SK-N-SH treated with all-trans-retinoic acid at 6 μM for 48 hours (cell line): Measurements from ENCODE around the gene KIF3B.
A peak's percentile ranks its signal among the peaks of the same experiment; 100 is the strongest.

Source experiments
- ATAC-seq: fragments of 200-7000 bp; cut with Tn5 transposase; 3 replicates; pipeline ENCODE4 v1.9.1; 2020; ENCODE audit warnings: mild to moderate bottlenecking, moderate library complexity
- ARNTL ChIP-seq: fragments of 450-650 bp; formaldehyde crosslinking; IDR thresholded peaks from 2 replicates; pipeline ENCODE4 v1.5.0; 2020; ENCODE audit warnings: low read depth, mild to moderate bottlenecking, moderate library complexity, borderline replicate concordance
- CREB5 ChIP-seq: fragments of 250-450 bp; sonication (Bioruptor Pico); IDR thresholded peaks from 2 replicates; pipeline ENCODE4 v1.5.1; 2020; ENCODE audit warnings: low read depth, mild to moderate bottlenecking, moderate library complexity
- GLIS3 ChIP-seq: fragments of 250-450 bp; sonication (Bioruptor Pico); IDR thresholded peaks from 2 replicates; pipeline ENCODE4 v1.5.0; 2020; ENCODE audit warnings: mild to moderate bottlenecking, moderate library complexity
- ISL1 ChIP-seq: fragments of 250-450 bp; sonication (Bioruptor Pico); IDR thresholded peaks from 2 replicates; pipeline ENCODE4 v2.1.2; 2022; ENCODE audit warnings: mild to moderate bottlenecking, moderate library complexity
- OSR1 ChIP-seq: fragments of 250-450 bp; sonication (Bioruptor Pico); IDR thresholded peaks from 2 replicates; pipeline ENCODE4 v1.8.0; 2022; ENCODE audit warnings: moderate library complexity, mild to moderate bottlenecking, inconsistent platforms
- PATZ1 ChIP-seq: fragments of 250-450 bp; sonication (Bioruptor Pico); IDR thresholded peaks from 2 replicates; pipeline ENCODE4 v1.8.0; 2020; ENCODE audit warnings: mild to moderate bottlenecking, moderate library complexity, borderline replicate concordance
- POU6F1 ChIP-seq: fragments of 250-450 bp; sonication (Bioruptor Pico); IDR thresholded peaks from 2 replicates; pipeline ENCODE4 v1.8.0; 2021; ENCODE audit warnings: low read depth, mild to moderate bottlenecking, moderate library complexity, borderline replicate concordance
- PPARA ChIP-seq: fragments of 250-450 bp; sonication (Bioruptor Pico); IDR thresholded peaks from 2 replicates; pipeline ENCODE4 v1.5.0; 2020; ENCODE audit warnings: mild to moderate bottlenecking, borderline replicate concordance
- RARB ChIP-seq: fragments of 250-450 bp; sonication (Bioruptor Pico); IDR thresholded peaks from 2 replicates; pipeline ENCODE4 v1.8.0; 2021; ENCODE audit warnings: mild to moderate bottlenecking, moderate library complexity
- TCF4 ChIP-seq: fragments of 250-450 bp; sonication (Bioruptor Pico); IDR thresholded peaks from 2 replicates; pipeline ENCODE4 v1.8.0; 2021; ENCODE audit warnings: mild to moderate bottlenecking, moderate library complexity, borderline replicate concordance
- TOX ChIP-seq: fragments of 250-450 bp; sonication (Bioruptor Pico); IDR thresholded peaks from 2 replicates; pipeline ENCODE4 v1.8.0; 2021; ENCODE audit warnings: mild to moderate bottlenecking, moderate library complexity, borderline replicate concordance
- TSHZ2 ChIP-seq: fragments of 250-450 bp; sonication (Bioruptor Pico); IDR thresholded peaks from 2 replicates; pipeline ENCODE4 v1.5.0; 2020; ENCODE audit warnings: mild to moderate bottlenecking, moderate library complexity
- ZFP3 ChIP-seq: fragments of 250-450 bp; sonication (Bioruptor Pico); IDR thresholded peaks from 2 replicates; pipeline ENCODE4 v1.5.0; 2020; ENCODE audit warnings: mild to moderate bottlenecking, moderate library complexity
- ZNF70 ChIP-seq: fragments of 450-650 bp; formaldehyde crosslinking; IDR thresholded peaks from 2 replicates; pipeline ENCODE4 v1.5.0; 2020; ENCODE audit warnings: mild to moderate bottlenecking, moderate library complexity

Gene KIF3B

GRCh38 chr20:32277361-32278198 is at the start of gene KIF3B:
TSS of gene KIF3B (plus strand) at chr20:32277651. CDS start at chr20:32309778, 32,127 bp downstream.
- ATAC-seq = peak; percentile 96
- TF ChIP-seq CREB5 = no peak
- TF ChIP-seq ARNTL (CRISPR knock-in tag) = no peak
- TF ChIP-seq RARB (CRISPR knock-in tag) = no peak
- no peak for TF ChIP-seq GLIS3
- no peak for TF ChIP-seq TCF4 (CRISPR knock-in tag)
- TF ChIP-seq ZNF70 (CRISPR knock-in tag) = no peak
- TF ChIP-seq PATZ1 (CRISPR knock-in tag) = peak; percentile 70; the same call in 1 of the 2 replicates
- no peak for TF ChIP-seq OSR1 (CRISPR knock-in tag)
- TF ChIP-seq TSHZ2 (CRISPR knock-in tag) = no peak
- TF ChIP-seq ZFP3 (CRISPR knock-in tag) = peak; percentile 88

- no peak for TF ChIP-seq TSHZ2 (CRISPR knock-in tag)
- no peak for TF ChIP-seq TCF4 (CRISPR knock-in tag)
- TF ChIP-seq ARNTL (CRISPR knock-in tag) = no peak
- no peak for TF ChIP-seq POU6F1 (CRISPR knock-in tag)
- TF ChIP-seq ZFP3 (CRISPR knock-in tag) = no peak
- no peak for TF ChIP-seq ISL1 (CRISPR knock-in tag)
- ATAC-seq = no peak
These were observed 49.4 kb upstream of the KIF3B start for GRCh38 chr20:32227744-32228688.

- no peak for ATAC-seq
- TF ChIP-seq GLIS3 (no peak), CREB5 (no peak), POU6F1 (CRISPR knock-in tag) (no peak), PPARA (CRISPR knock-in tag) (no peak), TOX (CRISPR knock-in tag) (no peak), TCF4 (CRISPR knock-in tag) (no peak), OSR1 (CRISPR knock-in tag) (no peak), TSHZ2 (CRISPR knock-in tag) (no peak), ZNF70 (CRISPR knock-in tag) (no peak)
These were observed 48.2 kb upstream of the KIF3B start for GRCh38 chr20:32229251-32229747.
